A549 (cell line): ENCODE data around the gene ZNF107. TPM values are rescaled to one million over a fixed set of nuclear protein-coding genes. Genes with fewer than 3 reads are reported as not detected.

Source experiments
- ATAC-seq, 2 experiments: fragments of 200-7000 bp in 1 of 2; fragments of >200 bp in 1 of 2; cut with Nextera tagmentation in 1 of 2; cut with Tn5 transposase in 1 of 2; 3 replicates each; pipeline versions ENCODE4 v1.8.0 to v1.9.1; 2018 to 2020; ENCODE audit warnings: mild to moderate bottlenecking in 1 of 2, moderate library complexity in 1 of 2
- CTCF ChIA-PET: fragments of 300-600 bp; sonication (Branson Sonifier 250); formaldehyde crosslinking; extraction: SDS; loops from one replicate; lab custom pipeline; 2021; ENCODE audit warnings: antibody characterized with exemption, inconsistent platforms; lab: Yijun Ruan, JAX
- POLR2A ChIA-PET: fragments of 350-600 bp; formaldehyde crosslinking; extraction: SDS; loops from one replicate; lab custom pipeline; 2021; ENCODE audit warnings: antibody characterized with exemption, inconsistent platforms; lab: Yijun Ruan, JAX
- DNase-seq, 2 experiments: peaks; one replicate each; pipeline versions ENCODE4 v3.0.0 to v3.0.0-alpha.2; 2011 to 2016; ENCODE audit warnings: low read depth in 1 of 2, low spot score in 1 of 2
- FAIRE-seq: peaks from 2 replicates; lab custom pipeline; 2011; peaks lifted over from hg19 to GRCh38; lab: Jason Lieb, UNC
- H3K27ac ChIP-seq, 2 experiments: fragments of >200 bp; sonication (Bioruptor Twin); formaldehyde crosslinking; 3 replicates each; pipeline ENCODE4 v1.5.1; 2016 to 2017
- H3K4me1 ChIP-seq: fragments of >200 bp; sonication (Bioruptor Twin); formaldehyde crosslinking; 3 replicates; pipeline ENCODE4 v1.6.1; 2016
- H3K4me2 ChIP-seq: fragments of >200 bp; sonication (Bioruptor Twin); formaldehyde crosslinking; 3 replicates; pipeline ENCODE4 v1.6.1; 2016
- H3K4me3 ChIP-seq: fragments of >200 bp; sonication (Bioruptor Twin); formaldehyde crosslinking; 3 replicates; pipeline ENCODE4 v1.5.1; 2016
- H3K9me3 ChIP-seq: fragments of >200 bp; sonication (Bioruptor Twin); formaldehyde crosslinking; 3 replicates; pipeline ENCODE4 v1.6.1; 2016
- CBX2 ChIP-seq: fragments of 200-600 bp; sonication (generic); IDR thresholded peaks from 2 replicates; pipeline ENCODE4 v1.6.1; 2016; ENCODE audit warnings: low read depth, mild to moderate bottlenecking, borderline replicate concordance
- EHMT2 ChIP-seq: fragments of 200-600 bp; sonication (generic); IDR thresholded peaks from 2 replicates; pipeline ENCODE4 v1.6.1; 2016; ENCODE audit warnings: antibody characterized with exemption, low read depth, mild to moderate bottlenecking, moderate library complexity
- FOSB ChIP-seq: fragments of 250-450 bp; sonication (Bioruptor Pico); IDR thresholded peaks from 2 replicates; pipeline ENCODE4 v1.5.0; 2020; ENCODE audit warnings: mild to moderate bottlenecking, moderate library complexity
- HOXA7 ChIP-seq: fragments of 250-450 bp; sonication (Bioruptor Pico); IDR thresholded peaks from 2 replicates; pipeline ENCODE4 v1.5.0; 2020; ENCODE audit warnings: mild to moderate bottlenecking, moderate library complexity
- HOXB5 ChIP-seq: fragments of 250-450 bp; sonication (Bioruptor Pico); IDR thresholded peaks from 2 replicates; pipeline ENCODE4 v1.5.0; 2020; ENCODE audit warnings: mild to moderate bottlenecking, moderate library complexity
- KDM1A ChIP-seq: fragments of 200-600 bp; sonication (generic); IDR thresholded peaks from 2 replicates; pipeline ENCODE4 v1.6.1; 2016; ENCODE audit warnings: low read depth, mild to moderate bottlenecking
- MAFK ChIP-seq: fragments of 450-650 bp; IDR thresholded peaks from 2 replicates; pipeline ENCODE4 v1.6.1; 2014; ENCODE audit not compliant: partially characterized antibody
- MAZ ChIP-seq: fragments of 150-350 bp; IDR thresholded peaks from 2 replicates; pipeline ENCODE4 v1.6.1; 2014; ENCODE audit warnings: antibody characterized with exemption, low read depth, low read length, borderline replicate concordance
- NR3C1 ChIP-seq: fragments of >200 bp; sonication (Bioruptor Twin); formaldehyde crosslinking; IDR thresholded peaks from 3 replicates; pipeline ENCODE4 v1.6.1; 2017
- RAD21 ChIP-seq, 2 experiments: fragments of >200 bp in 1 of 2; sonication (Bioruptor Twin) in 1 of 2; formaldehyde crosslinking in 1 of 2; IDR thresholded peaks in 1 of 2; conservative IDR thresholded peaks in 1 of 2; 2 replicates in 1 of 2; 3 replicates in 1 of 2; pipeline ENCODE4 v1.6.1; 2012 to 2018; ENCODE audit warnings: inconsistent platforms in 1 of 2
- SMC3 ChIP-seq: fragments of >200 bp; sonication (Bioruptor Twin); formaldehyde crosslinking; IDR thresholded peaks from 3 replicates; pipeline ENCODE4 v1.6.1; 2018; ENCODE audit warnings: inconsistent platforms
- SREBF2 ChIP-seq: fragments of 450-650 bp; IDR thresholded peaks from 2 replicates; pipeline ENCODE4 v1.6.1; 2014; ENCODE audit warnings: mild to moderate bottlenecking, moderate library complexity
- TP53 ChIP-seq: fragments of 250-450 bp; sonication (Bioruptor Pico); IDR thresholded peaks from 2 replicates; pipeline ENCODE4 v1.5.0; 2021; ENCODE audit warnings: mild to moderate bottlenecking, moderate library complexity
- ZFP36 ChIP-seq: fragments of 450-650 bp; IDR thresholded peaks from 2 replicates; pipeline ENCODE4 v1.6.1; 2014; ENCODE audit warnings: borderline replicate concordance; ENCODE audit not compliant: partially characterized antibody
- WGBS: methylation state at CpG from one replicate; pipeline ENCODE4 v1.1.6; 2017; ENCODE audit errors: missing lambda C conversion rate; 5-methylcytosine and 5-hydroxymethylcytosine counted together
- polyA plus RNA-seq, 4 experiments: library from polyadenylated mRNA; depleted of rRNA in 3 of 4; stranded (reverse); fragments of >200 nt; fragmentation: RNase III in 1 of 4; extraction: RNeasy Plus Mini Kit Qiagen cat#74134 plus additional on column Dnase treatment in 1 of 4; gene quantifications; 2 replicates in 3 of 4; 3 replicates in 1 of 4; pipeline ENCODE4 v1.2.3, GENCODE V29; 2011 to 2017
- TF ChIP-seq, protein P1 (sequence below): fragments of 200-600 bp; sonication (generic); IDR thresholded peaks from 2 replicates; pipeline ENCODE4 v1.6.1; 2016; ENCODE audit warnings: antibody characterized with exemption, mild to moderate bottlenecking, moderate library complexity
- TF ChIP-seq, protein P2 (sequence below): fragments of >200 bp; sonication (Bioruptor Twin); formaldehyde crosslinking; IDR thresholded peaks from 3 replicates; pipeline ENCODE4 v1.5.1; 2016
- TF ChIP-seq, protein P3 (sequence below): fragments of >200 bp; sonication (Bioruptor Twin); formaldehyde crosslinking; IDR thresholded peaks from 2 replicates; pipeline ENCODE4 v1.6.1; 2016
- TF ChIP-seq, protein P4 (sequence below): fragments of >200 bp; sonication (Bioruptor Twin); formaldehyde crosslinking; IDR thresholded peaks from 3 replicates; pipeline ENCODE4 v1.6.1; 2016

The ZNF107 gene
- polyA plus RNA-seq, 2 of the 4 experiments (the other 2 are of a cell fraction), result 3.4 to 4.9 TPM

DNA sequence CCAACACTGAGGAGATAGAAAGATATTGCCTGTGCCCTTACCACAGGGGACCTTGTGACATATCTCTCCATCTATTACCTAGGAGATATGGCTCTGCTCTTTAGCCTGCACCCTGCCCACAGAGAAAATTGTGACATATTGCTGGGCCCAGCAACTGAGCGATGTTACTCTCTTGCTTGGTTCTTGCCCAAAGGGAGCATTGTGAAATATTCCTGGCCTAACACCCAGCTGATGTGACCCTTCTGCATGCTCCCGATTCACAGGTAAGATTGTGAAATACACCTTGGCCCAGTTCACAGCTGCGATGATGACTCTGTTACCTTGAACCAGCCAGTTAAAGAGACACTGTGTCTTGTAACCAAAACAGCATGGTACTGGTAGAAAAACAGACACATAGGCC is 37.2 kb upstream of the ZNF107 start:
- POLR2A ChIA-PET, result no interaction called here
- no peak overlapping the region for H3K4me3 ChIP-seq
- H3K4me2 ChIP-seq, result no peak overlapping the region
- DNase-seq (no peak), FAIRE-seq (no peak), ATAC-seq (no peak)
- WGBS, result 4% methylated on average over 3 of the region's 3 CpGs
- peaks cover 12% of the 10 kb centered on the region; the same call in 1 of the 3 replicates for H3K9me3 ChIP-seq
- CTCF ChIA-PET, result no interaction called here
- TF ChIP-seq EHMT2, result no peak
- TF ChIP-seq HOXA7 (CRISPR knock-in tag), result no peak
- TF ChIP-seq SREBF2, result no peak
- TF ChIP-seq TP53 (CRISPR knock-in tag), result no peak
- TF ChIP-seq KDM1A, result no peak
- no peaks in the 10 kb centered on the region for H3K4me1 ChIP-seq
- H3K27ac ChIP-seq, result no peak overlapping the region

DNA sequence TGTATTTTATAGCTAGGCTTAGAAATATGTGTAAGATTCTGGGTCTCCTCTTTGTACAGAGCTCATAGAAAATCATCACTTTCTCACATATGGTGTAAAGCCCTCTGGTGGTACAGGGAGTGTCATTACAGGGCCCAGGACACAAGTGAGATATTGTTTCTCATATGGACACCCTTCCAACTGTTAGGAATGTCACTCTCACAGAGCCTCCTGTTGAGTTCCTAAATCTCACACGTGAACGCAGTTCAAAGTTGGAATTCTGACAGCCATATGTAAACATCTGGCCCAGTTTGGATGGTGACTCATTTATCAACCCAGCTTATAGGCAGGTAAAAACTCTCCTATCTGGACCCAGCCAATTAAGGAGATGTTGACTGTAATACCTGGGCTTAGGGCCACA is 35.4 kb upstream of the ZNF107 start:
- 0% methylated on average over 2 of the region's 2 CpGs for WGBS
- no peak overlapping the region for H3K4me2 ChIP-seq
- ATAC-seq, result 0 out of 6 replicates have a peak, but pooled peaks of 1 of the 2 experiments have one; percentile 51
- CTCF ChIA-PET, result interaction anchor here (1.1 kb wide), 1 partner anchor 10 kb away, joined by 3 read pairs; no protein-coding TSS in a partner anchor
- DNase-seq, result peak in 1 of 2 experiments; percentile 22
- H3K4me3 ChIP-seq, result no peak overlapping the region
- TF ChIP-seq CBX2, result no peak
- TF ChIP-seq RAD21 (conservative IDR thresholded peaks at IDR 0.05 in 1 of 2, IDR thresholded peaks at IDR 0.05 in 1 of 2), result peak in 1 of 2 experiments; percentile 13; a peak in 1 of 5 replicates
- TF ChIP-seq SMC3, result 0 out of 3 replicates have a peak, but pooled peaks have one; percentile 8
- no peak for TF ChIP-seq SREBF2
- POLR2A ChIA-PET, result no interaction called here
- H3K27ac ChIP-seq, result no peak overlapping the region
- no peaks in the 10 kb centered on the region for H3K4me1 ChIP-seq
- H3K9me3 ChIP-seq, result peaks cover 7% of the 10 kb centered on the region; the same call in 2 of the 3 replicates
- no peak for FAIRE-seq

DNA sequence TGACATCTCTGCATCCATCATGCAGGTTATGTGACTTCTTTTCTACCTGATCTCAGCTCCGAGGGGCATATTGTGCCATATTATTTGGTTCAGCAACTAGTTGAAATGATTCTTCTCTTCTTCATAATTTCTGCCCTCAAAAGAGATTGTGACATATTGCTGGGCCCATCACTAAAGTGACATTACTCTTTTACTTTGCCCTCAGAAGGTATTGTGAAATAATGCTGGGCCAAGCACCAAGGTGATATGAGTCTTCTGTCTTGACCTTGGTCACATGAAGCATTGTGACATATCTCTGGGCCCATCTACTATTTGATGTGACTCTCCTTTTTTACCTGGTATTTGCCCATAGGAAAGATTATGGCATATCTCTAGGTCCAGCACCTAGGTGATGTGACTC is 33.9 kb upstream of the ZNF107 start:
- TF ChIP-seq MAZ (no peak), FOSB (CRISPR knock-in tag) (no peak), HOXB5 (CRISPR knock-in tag) (no peak), CBX2 (no peak), MAFK (no peak)
- TF ChIP-seq, protein P1, sequence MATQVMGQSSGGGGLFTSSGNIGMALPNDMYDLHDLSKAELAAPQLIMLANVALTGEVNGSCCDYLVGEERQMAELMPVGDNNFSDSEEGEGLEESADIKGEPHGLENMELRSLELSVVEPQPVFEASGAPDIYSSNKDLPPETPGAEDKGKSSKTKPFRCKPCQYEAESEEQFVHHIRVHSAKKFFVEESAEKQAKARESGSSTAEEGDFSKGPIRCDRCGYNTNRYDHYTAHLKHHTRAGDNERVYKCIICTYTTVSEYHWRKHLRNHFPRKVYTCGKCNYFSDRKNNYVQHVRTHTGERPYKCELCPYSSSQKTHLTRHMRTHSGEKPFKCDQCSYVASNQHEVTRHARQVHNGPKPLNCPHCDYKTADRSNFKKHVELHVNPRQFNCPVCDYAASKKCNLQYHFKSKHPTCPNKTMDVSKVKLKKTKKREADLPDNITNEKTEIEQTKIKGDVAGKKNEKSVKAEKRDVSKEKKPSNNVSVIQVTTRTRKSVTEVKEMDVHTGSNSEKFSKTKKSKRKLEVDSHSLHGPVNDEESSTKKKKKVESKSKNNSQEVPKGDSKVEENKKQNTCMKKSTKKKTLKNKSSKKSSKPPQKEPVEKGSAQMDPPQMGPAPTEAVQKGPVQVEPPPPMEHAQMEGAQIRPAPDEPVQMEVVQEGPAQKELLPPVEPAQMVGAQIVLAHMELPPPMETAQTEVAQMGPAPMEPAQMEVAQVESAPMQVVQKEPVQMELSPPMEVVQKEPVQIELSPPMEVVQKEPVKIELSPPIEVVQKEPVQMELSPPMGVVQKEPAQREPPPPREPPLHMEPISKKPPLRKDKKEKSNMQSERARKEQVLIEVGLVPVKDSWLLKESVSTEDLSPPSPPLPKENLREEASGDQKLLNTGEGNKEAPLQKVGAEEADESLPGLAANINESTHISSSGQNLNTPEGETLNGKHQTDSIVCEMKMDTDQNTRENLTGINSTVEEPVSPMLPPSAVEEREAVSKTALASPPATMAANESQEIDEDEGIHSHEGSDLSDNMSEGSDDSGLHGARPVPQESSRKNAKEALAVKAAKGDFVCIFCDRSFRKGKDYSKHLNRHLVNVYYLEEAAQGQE, result no peak
- DNase-seq (no peak), FAIRE-seq (no peak), ATAC-seq (no peak)
- Histone ChIP-seq H3K27ac (no peak overlapping the region), H3K4me3 (no peak overlapping the region), H3K4me1 (no peaks in the 10 kb centered on the region), H3K9me3 (peaks cover 10% of the 10 kb centered on the region; the same call in 2 of the 3 replicates), H3K4me2 (no peak overlapping the region)
- 0% methylated on average over 1 of the region's 1 CpG for WGBS
- ChIA-PET POLR2A (no interaction called here), CTCF (interaction anchor here (0.5 kb wide), 1 partner anchor 632 kb away, joined by 3 read pairs; no protein-coding TSS in a partner anchor)

DNA sequence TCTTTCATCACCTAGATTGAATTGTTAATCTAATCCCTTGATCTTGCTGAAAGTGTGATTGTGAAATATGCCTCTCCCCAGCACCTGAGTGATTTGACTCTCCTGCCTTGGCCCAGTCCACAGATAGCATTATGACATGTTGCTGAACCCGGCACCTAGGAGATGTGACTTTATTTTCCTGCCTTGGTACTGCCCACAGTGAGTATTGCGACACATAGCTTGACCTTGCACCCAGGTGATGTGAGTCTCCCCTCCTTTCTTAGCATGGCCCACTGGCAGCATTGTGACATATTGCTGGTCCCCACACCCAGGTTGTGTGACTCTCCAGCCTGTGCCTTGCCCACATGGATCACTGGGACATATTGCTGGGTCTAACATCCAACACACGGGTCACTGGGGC is 32.5 kb upstream of the ZNF107 start:
- FAIRE-seq, result no peak
- Histone ChIP-seq H3K4me2 (no peak overlapping the region), H3K4me3 (no peak overlapping the region), H3K9me3 (peaks cover 11% of the 10 kb centered on the region; the same call in 2 of the 3 replicates), H3K27ac (no peak overlapping the region), H3K4me1 (no peaks in the 10 kb centered on the region)
- 19% methylated on average over 3 of the region's 3 CpGs for WGBS
- no peak for ATAC-seq
- ChIA-PET POLR2A (no interaction called here), CTCF (no interaction called here)
- no peak for DNase-seq
- TF ChIP-seq NR3C1 (no peak), ZFP36 (no peak), RAD21 (conservative IDR thresholded peaks at IDR 0.05 in 1 of 2, IDR thresholded peaks at IDR 0.05 in 1 of 2) (no peak), EHMT2 (no peak), TP53 (CRISPR knock-in tag) (no peak)
- TF ChIP-seq, protein P2, sequence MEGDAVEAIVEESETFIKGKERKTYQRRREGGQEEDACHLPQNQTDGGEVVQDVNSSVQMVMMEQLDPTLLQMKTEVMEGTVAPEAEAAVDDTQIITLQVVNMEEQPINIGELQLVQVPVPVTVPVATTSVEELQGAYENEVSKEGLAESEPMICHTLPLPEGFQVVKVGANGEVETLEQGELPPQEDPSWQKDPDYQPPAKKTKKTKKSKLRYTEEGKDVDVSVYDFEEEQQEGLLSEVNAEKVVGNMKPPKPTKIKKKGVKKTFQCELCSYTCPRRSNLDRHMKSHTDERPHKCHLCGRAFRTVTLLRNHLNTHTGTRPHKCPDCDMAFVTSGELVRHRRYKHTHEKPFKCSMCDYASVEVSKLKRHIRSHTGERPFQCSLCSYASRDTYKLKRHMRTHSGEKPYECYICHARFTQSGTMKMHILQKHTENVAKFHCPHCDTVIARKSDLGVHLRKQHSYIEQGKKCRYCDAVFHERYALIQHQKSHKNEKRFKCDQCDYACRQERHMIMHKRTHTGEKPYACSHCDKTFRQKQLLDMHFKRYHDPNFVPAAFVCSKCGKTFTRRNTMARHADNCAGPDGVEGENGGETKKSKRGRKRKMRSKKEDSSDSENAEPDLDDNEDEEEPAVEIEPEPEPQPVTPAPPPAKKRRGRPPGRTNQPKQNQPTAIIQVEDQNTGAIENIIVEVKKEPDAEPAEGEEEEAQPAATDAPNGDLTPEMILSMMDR, result no peak
- TF ChIP-seq, protein P3, sequence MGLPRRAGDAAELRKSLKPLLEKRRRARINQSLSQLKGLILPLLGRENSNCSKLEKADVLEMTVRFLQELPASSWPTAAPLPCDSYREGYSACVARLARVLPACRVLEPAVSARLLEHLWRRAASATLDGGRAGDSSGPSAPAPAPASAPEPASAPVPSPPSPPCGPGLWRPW, result no peak
- TF ChIP-seq, protein P4, sequence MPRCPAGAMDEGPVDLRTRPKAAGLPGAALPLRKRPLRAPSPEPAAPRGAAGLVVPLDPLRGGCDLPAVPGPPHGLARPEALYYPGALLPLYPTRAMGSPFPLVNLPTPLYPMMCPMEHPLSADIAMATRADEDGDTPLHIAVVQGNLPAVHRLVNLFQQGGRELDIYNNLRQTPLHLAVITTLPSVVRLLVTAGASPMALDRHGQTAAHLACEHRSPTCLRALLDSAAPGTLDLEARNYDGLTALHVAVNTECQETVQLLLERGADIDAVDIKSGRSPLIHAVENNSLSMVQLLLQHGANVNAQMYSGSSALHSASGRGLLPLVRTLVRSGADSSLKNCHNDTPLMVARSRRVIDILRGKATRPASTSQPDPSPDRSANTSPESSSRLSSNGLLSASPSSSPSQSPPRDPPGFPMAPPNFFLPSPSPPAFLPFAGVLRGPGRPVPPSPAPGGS, result no peak
- TF ChIP-seq, protein P1, result no peak
